Daoy (cell line): ENCODE data around the gene LRRIQ4. TPM values are rescaled to one million over a fixed set of nuclear protein-coding genes. Genes with fewer than 3 reads are reported as not detected.

Experiments used
- DNase-seq: peaks from one replicate; pipeline ENCODE4 v3.0.0-alpha.2; 2015; ENCODE audit warnings: low read depth
- total RNA-seq: library from RNA; depleted of rRNA; stranded (reverse); fragments of >200 nt; shearing (Covaris generic); gene quantifications from 2 replicates; pipeline ENCODE4 v1.2.3, GENCODE V29; 2014

Gene LRRIQ4
- total RNA-seq, 1 experiment from 2014 or later = not detected

- no peak for DNase-seq
Observed at GRCh38 chr3:169809230-169809795, 3.4 kb upstream of the LRRIQ4 start.

DNA sequence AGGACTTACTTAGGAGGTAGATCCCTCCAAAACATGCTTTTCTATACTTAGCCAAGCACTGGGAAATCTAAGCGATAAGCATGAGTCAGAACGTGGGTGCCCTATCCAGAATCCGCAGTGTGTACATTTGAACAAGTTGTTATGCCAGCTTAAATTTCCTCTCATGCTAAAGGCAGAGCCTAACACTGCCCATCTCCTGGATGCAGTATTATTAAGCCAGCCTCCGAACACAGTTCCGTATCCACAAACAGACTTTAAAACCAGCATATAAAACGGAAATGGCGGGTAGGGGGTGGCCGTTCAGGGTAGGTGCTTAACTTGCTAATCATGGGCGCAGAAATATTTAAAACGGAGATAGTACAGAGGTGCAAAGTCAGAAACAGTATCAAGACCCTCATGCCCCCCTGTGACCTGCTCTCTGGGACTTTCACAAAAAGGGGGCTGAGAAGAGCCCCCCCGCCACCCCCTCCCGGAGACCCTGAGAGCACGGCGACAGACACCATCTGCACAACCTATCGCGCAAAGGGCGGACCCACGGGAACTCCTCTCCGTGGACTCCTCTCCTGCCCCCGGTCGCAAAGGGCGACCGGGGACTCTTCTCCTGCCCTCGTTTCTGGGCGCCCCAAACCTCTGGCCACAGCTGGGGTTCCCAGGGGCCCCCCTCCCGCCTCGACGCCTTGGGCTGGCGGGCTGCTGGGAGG lies 889 bp upstream of the LRRIQ4 start:
- DNase-seq = peak; percentile 78

DNA sequence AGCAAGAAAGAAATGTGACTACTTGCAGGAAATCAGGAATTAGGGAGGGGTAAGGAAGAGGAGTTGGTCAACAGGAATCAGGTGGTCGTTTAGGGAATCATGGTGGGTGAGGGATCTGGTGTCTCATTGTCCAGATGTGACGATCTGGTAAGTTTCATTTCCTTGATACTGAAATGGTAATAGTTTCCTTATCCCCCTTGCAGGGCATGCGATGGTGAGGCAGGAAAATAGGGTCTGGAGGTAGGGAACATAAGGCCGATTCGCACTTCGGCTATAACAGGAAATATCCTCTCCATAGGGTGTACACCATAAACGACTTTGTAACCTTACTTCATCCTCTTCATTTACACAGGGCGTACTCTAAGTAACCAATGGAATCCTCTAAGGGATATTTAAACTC lies 608 bp downstream of the LRRIQ4 start:
- no peak for DNase-seq

- DNase-seq = peak; percentile 82
Observed at GRCh38 chr3:169813757-169814517, 1.3 kb downstream of the LRRIQ4 start.

DNA sequence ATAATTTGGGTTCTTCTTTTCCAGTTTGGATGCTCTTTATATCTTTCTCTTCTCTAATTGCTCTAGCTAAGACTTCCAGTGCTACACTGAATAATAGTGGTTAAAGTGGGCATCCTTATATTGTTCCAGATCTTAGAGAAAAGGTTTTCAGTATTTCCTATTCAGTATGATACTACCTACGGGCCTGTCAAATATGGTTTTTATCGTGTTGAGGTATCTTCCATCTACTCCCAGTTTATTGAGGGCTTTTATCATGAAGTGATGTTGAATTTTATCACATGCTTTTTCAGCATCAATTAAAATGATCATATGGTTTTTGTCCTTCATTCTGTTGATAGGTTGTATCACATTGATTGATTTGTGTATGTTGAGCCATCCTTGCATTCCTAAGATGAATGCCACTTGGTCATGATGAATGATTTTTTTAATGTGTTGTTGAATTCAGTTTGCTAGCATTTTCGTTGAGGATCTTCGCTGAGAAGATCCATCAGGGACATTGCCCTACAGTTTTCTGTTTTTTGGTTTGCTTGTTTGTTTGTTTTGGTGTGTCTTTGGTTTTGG lies 3.0 kb downstream of the LRRIQ4 start:
- no peak for DNase-seq

GRCh38 chr3:169818316-169818715 lies 5.6 kb downstream of the LRRIQ4 start:
- DNase-seq = no peak

DNA sequence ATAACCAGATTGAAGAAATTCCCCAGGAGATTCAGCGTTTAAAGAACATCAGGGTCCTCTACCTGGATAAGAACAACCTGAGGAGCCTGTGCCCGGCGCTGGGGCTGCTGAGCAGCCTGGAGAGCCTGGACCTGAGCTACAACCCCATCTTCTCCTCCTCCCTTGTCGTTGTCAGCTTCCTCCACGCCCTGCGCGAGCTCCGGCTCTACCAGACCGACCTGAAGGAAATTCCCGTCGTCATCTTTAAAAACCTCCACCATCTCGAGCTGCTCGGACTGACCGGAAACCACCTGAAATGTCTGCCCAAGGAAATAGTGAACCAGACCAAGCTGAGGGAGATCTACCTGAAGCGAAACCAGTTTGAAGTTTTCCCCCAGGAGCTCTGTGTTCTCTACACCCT lies 9.4 kb downstream of the LRRIQ4 start:
- DNase-seq = no peak

DNA sequence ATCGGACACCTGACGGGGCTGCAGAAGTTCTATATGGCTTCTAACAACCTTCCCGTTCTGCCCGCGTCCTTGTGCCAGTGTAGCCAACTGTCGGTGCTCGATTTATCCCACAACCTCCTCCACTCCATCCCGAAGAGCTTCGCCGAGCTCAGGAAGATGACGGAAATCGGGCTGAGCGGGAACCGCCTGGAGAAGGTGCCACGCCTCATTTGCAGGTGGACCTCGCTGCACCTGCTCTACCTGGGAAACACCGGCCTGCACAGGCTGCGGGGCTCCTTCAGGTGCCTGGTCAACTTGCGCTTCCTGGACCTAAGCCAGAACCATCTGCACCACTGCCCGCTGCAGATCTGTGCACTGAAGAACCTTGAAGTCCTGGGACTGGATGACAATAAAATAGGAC lies 9.9 kb downstream of the LRRIQ4 start:
- DNase-seq = no peak

- no peak for DNase-seq
Observed at GRCh38 chr3:169822983-169823382, 10.3 kb downstream of the LRRIQ4 start.

GRCh38 chr3:169825316-169825715 lies 12.6 kb downstream of the LRRIQ4 start:
- no peak for DNase-seq

- no peak for DNase-seq
Observed at GRCh38 chr3:169827712-169828111, 15.0 kb downstream of the LRRIQ4 start.

DNA sequence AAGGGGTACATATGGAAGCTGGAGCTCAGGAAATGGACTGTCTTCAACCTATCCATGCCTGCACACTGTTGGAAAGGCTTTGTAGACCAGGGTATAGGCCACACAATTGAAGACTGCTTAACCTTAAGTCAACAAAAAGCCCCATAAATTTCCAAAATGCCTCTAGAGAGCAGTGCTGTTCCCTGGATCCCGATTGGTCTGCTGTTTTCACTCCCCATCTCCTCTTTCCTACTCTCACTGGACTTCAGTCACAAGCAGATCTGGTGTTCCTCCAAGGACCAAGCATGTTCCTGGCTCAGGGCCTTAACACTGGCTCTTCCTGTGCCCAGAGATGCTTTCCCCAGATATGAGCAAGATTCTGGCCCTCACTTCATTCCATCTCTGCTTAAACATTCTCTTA lies 22.9 kb downstream of the LRRIQ4 start:
- no peak for DNase-seq

DNA sequence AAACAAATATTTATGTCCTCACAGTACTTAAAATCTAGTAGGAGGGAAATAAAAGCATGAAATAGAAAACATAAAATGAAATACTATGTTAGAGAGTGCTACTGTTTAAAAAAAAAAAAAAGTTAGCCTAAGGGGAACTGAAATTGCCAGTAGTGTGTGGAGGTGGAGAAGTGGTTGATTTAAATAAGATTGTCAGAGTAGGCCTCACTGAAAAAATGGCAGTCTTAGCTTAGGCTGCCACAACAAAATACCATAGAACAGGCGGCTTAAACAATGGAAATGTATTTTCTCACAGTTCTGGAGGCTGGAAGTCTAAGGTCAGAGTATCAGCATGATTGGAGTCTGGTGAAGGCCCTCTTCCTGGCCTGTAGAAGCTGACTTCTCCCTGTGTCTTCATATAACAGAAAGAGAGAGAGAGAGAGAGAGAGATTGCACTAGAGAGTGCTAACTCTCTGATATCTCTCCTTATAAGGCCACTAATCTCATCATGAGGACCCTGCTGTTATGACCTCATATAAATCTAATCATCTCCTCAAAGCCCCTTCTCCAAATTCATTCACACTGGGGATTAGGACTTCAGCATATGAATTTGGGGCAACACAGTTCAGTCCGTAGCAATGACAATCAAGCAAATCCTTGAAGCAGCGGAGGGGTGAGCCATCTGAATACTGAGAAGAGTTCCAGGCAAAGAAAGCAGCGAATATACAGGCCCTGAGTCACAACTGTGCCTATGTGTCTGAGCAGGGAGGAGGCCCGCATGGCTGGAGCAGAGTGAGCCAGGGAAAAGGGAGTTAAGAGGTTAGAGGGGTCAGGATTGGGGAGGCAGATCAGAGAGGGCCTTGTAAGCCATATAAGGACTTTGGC lies 23.6 kb downstream of the LRRIQ4 start:
- peak; percentile 11 for DNase-seq

DNA sequence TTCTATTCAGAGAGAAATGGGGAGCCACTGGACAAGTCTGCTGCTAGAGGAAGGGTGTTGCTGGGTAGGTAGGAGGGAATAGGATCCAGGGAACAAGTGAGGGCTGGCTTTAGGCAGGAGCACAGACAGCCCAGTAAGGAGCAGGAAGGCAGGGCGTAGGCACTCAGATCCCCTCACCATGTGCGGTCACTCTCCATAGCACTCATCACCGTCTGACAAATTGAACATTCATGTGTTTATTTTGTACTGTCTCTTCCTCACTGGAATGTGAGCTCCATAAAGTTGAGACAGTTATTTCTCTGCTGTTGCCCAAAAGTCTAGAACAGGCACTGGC lies 24.2 kb downstream of the LRRIQ4 start:
- DNase-seq = no peak

- DNase-seq = no peak
Observed at GRCh38 chr3:169838511-169839030, 25.9 kb downstream of the LRRIQ4 start.

GRCh38 chr3:169841171-169841570 lies 28.5 kb downstream of the LRRIQ4 start:
- DNase-seq = no peak

- no peak for DNase-seq
Observed at GRCh38 chr3:169842960-169843359, 30.3 kb downstream of the LRRIQ4 start.

DNA sequence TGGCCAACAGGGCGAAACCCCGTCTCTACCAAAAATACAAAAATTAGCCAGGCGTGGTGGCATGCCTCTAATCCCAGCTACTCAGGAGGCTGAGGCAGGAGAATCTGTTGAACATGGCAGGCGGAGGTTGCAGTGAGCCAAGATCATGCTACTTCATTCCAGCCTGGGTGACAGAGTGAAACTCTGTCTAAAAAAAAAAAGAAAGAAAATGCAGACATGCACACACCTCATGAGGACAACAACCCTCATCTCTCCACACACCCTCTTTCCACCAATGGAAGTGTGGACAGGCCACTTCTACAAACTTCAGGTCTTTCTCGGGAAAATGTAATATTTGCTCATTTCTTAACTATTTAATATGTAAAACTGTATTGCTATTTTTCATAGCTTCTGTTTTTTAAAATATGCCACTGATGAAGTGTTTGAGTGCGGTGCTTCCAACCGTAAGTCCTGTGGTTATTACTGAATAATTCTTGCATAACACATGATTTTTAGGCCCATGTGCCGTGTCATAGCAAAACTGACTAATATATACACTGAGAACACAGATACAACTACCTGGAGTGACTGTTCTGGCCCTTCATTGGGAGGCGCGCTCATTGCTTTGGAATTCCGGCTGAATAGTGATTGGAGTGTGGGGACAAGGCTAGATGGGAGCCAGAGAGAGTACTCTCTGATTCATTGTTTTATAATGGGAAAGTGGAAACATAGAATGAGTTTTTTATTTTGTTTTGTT lies 34.0 kb downstream of the LRRIQ4 start:
- peak; percentile 85 for DNase-seq

DNA sequence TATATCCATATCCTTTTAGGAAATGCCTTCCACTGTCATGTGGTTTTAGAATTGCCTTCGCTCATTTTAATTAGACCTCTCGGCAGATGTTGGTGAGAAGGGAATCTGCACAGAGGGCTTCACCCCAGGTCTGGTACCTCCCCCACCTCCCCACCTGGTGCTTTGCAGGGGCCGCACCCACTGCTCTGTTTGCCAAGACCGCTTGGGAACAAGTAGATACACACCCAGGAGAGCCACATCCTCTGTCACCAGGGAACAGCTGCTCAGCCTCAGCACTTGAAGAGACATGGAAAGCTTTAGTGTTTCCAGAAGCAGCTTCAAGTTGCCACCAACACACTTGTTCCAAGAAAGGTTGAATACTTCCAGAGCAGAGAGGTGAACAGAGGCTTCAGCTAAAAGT lies 35.2 kb downstream of the LRRIQ4 start:
- no peak for DNase-seq

DNA sequence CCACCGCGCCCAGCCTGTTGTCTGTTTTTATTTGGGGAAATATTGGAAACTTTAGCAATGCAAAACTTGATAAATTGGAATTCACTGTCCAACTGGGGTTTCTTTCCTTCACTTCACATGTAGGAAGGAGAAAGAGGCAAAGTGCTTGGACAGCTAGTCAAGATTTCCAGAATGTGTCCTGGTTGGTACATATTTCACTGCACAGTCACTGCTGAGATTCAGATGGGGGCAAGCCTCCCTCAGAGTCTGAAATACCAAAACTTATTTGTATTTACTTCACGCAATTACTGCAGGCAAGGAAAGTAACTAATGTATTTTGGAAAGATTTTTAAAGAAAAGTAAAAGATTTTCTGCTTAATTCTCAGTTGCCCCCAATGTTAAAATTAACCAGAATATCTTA lies 36.1 kb downstream of the LRRIQ4 start:
- DNase-seq = no peak

- no peak for DNase-seq
Observed at GRCh38 chr3:169850618-169851017, 37.9 kb downstream of the LRRIQ4 start.
